GM19193 (cell line): Measurements from ENCODE around the gene GNMT.

Experiments
- POLR2A ChIP-seq: IDR thresholded peaks from 4 replicates; pipeline ENCODE4 v1.6.1; 2011; ENCODE audit not compliant: insufficient read depth, insufficient read length; ENCODE audit errors: extremely low read depth

Gene GNMT

DNA sequence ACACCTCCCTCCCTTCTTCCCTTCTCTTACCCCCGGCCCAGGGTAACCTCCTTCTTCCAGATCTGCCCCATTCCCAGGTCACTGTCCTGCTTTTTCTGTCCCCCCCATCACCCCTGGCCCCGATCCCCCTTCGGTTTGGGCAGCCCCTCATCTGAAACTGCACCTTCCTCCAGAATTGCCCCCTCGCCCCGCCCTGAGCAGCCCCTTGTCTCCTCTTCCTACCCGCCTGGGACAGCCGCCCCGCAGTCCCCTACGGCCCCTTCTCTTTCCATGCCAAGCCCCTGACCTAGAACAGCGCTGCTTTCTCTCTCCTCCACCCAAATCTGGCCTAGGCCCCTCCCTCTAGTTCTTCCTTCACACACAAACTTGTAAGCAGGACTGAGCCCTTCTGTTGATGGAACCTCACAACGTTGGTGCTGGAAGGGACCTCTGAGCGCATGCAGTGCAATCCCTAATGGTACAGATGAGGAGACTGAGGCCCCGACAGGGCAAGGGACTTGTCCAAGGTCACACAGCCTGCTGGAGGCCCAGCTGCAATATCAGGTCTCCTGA is 24.4 kb downstream of the GNMT start:
- no peak for TF ChIP-seq POLR2A

DNA sequence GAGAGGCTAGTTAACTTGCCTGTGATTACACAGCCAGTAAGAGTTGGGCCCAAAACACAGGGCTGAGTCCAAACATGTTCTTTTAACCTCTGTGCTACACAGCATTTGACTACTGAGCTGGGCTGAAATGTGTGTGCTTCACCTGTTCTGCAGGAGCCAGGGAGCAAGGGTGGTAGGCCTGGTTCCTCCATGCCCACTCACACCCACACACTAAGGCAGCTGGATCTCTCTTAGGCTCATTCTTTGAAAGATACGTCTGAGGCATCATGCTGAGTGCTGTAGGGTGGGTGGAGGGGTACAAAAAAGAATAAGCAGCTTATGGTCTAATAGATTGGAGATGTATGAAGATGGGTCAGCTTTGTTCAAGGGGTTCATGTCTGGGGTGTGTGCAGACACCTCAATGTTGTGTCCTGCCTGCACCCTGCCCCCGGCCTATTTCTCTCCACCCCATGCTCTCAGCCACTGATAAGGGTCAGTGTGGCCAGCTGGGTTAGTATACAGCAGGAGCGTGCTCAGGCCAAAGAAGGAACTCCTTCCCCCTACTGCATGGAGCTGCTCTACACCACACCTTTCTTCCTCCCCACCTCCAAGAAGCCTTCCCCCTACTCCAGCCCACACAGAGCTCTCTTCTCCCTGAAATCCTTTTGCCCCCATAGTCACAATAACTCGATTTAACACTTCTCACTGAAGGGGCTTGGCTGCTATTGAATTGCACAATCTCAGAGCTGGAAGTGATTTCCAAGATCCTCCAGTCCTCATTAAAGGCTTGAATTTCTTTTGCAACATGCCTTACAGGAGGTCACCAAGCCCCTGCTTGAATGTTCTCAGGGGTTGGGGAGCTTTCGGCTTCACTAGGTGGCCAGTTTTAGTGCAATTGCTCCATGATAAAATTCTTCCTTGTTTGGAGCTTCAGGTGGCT is 27.2 kb downstream of the GNMT start:
- TF ChIP-seq POLR2A = no peak

DNA sequence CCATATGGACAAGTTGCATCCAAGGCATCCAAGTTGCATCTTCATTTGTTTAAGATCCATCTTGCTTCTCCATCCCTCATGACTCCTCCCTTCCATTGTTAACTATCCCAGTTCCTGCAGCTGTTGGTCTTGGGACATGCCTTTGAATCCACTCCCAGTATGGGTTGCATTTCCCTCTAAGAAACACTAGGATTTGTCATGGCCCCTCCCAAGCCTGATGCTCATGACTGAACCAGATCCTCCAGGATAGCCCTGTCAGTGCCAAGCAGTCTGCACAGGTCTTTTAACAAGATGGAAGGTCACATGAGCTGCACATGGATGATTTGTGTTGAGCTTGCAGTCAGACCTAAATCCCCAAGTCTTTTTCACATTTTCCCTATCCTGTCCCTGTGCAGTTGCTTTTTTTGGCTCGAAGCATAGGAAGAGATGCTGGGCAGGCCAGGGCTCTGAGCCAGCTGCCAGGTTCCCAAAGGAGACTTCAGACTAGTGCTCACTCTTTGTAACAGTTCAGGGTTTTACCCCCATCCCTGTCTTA is 28.0 kb downstream of the GNMT start:
- TF ChIP-seq POLR2A = no peak

DNA sequence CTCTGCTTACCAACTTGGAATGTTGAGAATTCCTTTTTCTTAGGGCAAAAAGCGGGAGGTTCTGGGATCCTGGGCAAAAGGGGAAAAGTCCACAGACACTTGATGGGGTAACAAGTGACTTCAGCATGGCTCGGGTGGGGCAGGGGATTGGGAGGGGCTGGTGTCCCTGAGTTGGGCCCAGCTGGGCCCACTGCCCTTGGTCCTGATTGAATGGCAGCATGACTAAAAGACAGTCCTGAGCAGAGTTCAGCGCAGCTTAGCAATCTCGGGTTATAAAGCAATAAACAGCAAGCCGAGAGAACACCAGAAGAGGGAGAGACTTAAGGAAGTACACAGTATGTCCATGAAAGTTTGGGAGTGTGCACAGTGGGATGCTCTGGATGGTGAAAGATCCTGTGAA is 29.4 kb downstream of the GNMT start:
- no peak for TF ChIP-seq POLR2A

DNA sequence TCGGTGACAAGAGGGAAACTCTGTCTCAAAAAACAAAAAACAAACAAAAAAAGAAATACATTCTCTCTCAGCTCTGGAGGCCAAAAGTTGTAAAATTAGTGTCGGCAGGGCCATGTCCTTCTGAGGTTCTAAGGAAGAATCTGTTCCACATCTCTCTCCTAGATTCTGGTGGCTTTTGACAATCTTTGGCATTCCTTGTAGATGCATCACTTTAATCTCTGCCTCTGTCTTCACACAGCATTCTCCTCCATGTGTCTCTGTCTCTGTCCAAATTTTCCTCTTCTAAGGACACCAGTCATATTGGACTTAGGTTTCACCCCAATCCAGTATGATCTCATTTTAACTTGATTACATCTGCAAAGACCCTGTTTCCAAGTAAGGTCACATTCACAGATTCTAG is 32.9 kb downstream of the GNMT start:
- no peak for TF ChIP-seq POLR2A

DNA sequence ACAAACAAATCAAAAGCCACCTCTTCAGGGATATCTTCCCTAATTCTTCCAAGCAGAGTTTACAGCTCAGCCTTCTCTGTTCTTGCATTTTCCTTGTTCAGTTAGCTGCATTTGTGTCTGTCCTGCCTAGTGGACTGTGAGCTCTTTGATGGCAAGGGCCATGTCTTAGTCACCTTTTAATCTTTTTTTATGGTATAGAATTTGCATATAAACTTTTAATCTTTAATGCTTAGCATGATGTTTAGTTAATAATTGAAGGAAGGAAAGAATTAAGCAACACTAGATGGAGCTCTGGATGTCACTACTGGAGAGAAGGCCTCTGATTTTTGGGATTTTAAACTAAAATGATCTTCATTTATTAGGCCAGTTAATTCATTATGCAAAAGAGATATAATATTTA is 36.0 kb downstream of the GNMT start:
- TF ChIP-seq POLR2A = no peak

DNA sequence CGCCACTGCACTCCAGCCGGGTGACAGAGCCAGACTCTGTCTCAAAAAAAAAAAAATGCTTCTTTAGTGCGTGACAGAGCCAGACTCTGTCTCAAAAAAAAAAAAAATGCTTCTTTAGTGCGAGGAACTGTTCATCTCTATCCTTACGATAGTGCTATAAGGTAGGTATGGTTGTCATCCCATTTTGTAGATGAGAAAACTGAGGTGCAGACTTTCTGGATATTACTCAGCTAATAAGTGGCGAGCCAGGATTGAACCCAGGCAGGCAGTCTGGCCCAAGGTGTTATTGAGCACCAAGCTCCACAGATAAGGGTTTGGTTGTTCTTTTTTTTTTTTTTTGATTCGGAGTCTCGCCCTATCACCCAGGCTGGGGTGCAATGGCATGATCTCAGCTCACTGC is 41.3 kb downstream of the GNMT start:
- no peak for TF ChIP-seq POLR2A

DNA sequence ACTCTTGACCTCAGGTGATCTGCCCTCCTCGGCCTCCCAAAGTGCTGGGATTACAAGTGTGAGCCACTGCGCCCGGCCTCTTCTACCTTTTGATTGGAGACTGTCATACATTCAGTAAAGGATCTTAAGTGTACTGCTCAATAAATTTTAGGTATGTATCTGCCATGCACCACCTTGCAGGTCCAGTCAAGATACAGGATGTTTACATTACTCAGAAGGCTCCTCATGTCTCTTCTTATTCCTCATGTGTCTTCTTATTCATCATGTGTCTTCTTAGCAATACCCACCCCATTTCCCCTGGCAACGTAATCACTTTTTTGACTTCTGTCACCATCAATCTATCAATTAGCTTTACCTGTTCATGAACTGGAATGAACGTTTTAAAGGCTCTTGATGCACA is 45.3 kb downstream of the GNMT start:
- TF ChIP-seq POLR2A = no peak

DNA sequence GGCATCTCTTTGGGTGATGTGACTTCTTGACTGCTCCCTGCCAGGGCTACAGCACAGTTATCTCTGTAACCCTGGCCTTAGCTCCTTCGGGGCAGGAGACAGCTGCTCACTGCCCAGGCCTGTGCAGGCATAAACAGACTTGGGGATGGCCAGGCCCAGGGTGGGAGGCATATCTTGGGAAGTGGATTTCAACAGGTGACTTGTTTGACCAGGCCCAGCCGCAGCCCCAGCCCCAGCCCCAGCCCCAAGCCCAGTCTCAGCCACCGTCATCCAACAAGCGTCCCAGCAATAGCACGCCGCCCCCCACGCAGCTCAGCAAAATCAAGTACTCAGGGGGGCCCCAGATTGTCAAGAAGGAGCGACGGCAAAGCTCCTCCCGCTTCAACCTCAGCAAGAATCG is 45.7 kb downstream of the GNMT start:
- TF ChIP-seq POLR2A = no peak

DNA sequence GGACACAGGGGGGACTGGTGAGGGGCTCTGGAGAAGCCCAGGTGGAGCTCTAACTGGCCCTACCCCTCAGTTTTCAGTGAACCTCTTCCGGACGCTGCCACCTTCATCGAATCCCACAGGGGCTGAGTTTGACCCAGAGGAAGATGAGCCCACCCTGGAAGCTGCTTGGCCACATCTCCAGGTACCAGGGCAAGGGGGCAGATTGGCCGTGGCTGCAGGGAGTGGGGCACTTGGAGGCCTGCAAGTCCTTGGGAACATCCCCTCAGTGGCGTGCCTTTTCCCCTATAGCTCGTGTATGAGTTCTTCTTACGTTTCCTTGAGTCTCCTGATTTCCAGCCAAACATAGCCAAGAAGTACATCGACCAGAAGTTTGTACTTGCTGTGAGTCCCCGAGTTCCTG is 46.6 kb downstream of the GNMT start:
- no peak for TF ChIP-seq POLR2A

DNA sequence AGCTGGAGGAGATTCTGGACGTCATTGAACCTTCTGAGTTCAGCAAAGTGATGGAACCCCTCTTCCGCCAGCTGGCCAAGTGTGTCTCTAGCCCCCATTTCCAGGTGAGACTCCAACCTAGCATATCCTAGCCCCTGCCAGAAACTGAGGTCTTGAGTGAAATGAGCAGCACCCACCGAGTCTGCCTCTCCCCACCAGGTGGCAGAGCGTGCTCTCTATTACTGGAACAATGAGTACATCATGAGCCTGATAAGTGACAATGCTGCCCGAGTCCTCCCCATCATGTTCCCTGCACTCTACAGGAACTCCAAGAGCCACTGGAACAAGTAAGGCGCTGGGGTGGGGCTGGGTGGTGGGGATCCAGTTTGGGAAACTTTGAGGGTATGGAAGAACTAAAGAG is 48.6 kb downstream of the GNMT start:
- no peak for TF ChIP-seq POLR2A

DNA sequence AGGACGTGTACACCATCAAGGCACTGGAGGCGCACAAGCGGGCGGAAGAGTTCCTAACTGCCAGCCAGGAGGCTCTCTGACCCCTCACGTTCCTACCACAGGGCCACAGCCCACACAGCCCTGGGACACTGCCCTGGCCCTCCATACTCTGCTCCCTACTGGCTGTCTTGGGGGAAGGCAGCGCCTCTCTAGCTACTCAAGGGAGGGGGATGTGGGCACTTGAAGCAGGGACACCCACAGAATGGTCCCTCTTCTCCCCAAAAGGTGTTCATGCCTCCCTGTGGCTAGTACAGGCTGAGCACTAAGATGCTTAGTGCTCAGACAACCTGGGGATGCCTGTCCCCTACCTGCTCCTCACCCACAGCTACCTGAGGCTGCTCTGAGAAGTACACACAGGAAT is 50.7 kb downstream of the GNMT start:
- no peak for TF ChIP-seq POLR2A

DNA sequence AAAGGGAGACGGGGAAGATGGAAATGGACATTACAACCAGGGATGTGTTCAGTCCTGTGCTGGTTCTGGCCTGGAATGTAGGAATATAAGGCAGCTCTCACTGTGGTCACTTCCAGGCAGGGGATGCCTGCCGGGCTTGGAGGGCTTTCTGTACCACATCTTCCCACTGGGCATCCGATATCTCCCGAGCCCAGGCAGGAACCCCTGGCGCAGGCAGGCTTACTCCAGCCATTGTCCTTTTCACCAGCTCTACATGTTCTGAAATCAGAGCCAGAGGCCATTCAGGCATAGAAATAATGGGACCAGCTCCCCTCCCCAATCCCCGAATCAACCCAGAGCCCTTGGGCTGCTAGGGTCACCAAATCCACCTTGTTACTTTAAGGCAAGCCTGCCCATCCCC is 51.8 kb downstream of the GNMT start:
- TF ChIP-seq POLR2A = no peak

DNA sequence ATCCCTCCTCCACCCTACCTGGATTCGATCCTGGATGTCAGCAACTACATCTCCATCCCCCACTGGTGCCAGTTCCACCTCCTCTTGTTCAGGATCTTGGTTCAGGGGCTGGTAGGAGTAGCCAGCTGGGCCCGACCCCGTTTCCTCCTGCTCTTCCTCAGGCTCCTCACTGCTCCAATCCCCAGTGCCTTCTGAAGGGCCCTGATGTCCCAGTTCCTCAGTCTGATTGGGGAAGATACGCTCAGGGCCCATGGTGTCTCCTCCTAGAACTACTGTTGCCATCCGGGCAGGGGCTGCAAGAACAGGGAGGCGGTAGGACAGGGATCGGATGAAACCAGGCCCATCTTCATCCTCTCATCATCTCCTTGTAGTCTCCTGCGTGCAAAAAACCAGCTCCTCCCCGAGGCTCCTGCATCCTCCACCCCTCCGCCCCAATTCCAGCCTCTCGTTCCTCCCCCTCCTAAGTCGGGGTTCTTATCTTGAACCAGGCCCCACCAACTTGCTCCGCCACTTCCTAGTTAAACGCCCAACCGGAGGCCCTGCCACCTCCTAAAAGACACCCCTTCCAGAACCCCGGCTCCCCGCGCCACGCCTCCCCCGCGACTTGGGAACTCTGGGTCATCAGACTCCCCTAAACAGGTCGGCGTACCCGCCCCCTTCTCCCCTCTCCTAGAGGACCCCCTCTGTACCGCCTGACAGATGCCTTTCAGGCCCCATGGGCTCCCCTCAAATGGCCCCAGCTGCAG is 52.7 kb downstream of the GNMT start:
- TF ChIP-seq POLR2A = no peak
